ENCODE data around the gene RELL1.

Gene RELL1

GRCh38 chr4:37686373-37687193 is at the start of gene RELL1:
Gene RELL1 (minus strand): TSS chr4:37686376. CDS start chr4:37686287, 89 bp downstream.
- in situ Hi-C loops (cut with MboI; ENCODE audit: low sequenced_read_pairs) = no loop called here

- in situ Hi-C loops (cut with MboI; ENCODE audit: low sequenced_read_pairs) = no loop called here
Measured at GRCh38 chr4:37735578-37735977, 49.4 kb upstream of the RELL1 start.

GRCh38 chr4:37734989-37735388 is 48.8 kb upstream of the RELL1 start:
- in situ Hi-C loops (cut with MboI; ENCODE audit: low sequenced_read_pairs) = no loop called here

- in situ Hi-C loops (cut with MboI; ENCODE audit: low sequenced_read_pairs) = no loop called here
Measured at GRCh38 chr4:37733240-37733867, 47.2 kb upstream of the RELL1 start.

GRCh38 chr4:37732526-37733186 is 46.5 kb upstream of the RELL1 start:
- in situ Hi-C loops (cut with MboI; ENCODE audit: low sequenced_read_pairs) = no loop called here

- in situ Hi-C loops (cut with MboI; ENCODE audit: low sequenced_read_pairs) = no loop called here
Measured at GRCh38 chr4:37729649-37730004, 43.5 kb upstream of the RELL1 start.

- in situ Hi-C loops (cut with MboI; ENCODE audit: low sequenced_read_pairs) = no loop called here
Measured at GRCh38 chr4:37728064-37728463, 41.9 kb upstream of the RELL1 start.

- in situ Hi-C loops (cut with MboI; ENCODE audit: low sequenced_read_pairs) = no loop called here
Measured at GRCh38 chr4:37727635-37728034, 41.5 kb upstream of the RELL1 start.

GRCh38 chr4:37726666-37727065 is 40.5 kb upstream of the RELL1 start:
- in situ Hi-C loops (cut with MboI; ENCODE audit: low sequenced_read_pairs) = no loop called here

GRCh38 chr4:37725718-37726117 is 39.5 kb upstream of the RELL1 start:
- in situ Hi-C loops (cut with MboI; ENCODE audit: low sequenced_read_pairs) = no loop called here

GRCh38 chr4:37723067-37723466 is 36.9 kb upstream of the RELL1 start:
- in situ Hi-C loops (cut with MboI; ENCODE audit: low sequenced_read_pairs) = no loop called here

GRCh38 chr4:37721995-37722638 is 35.9 kb upstream of the RELL1 start:
- in situ Hi-C loops (cut with MboI; ENCODE audit: low sequenced_read_pairs) = no loop called here

GRCh38 chr4:37719021-37719420 is 32.8 kb upstream of the RELL1 start:
- in situ Hi-C loops (cut with MboI; ENCODE audit: low sequenced_read_pairs) = no loop called here

GRCh38 chr4:37717576-37717975 is 31.4 kb upstream of the RELL1 start:
- in situ Hi-C loops (cut with MboI; ENCODE audit: low sequenced_read_pairs) = no loop called here

GRCh38 chr4:37715889-37716402 is 29.8 kb upstream of the RELL1 start:
- in situ Hi-C loops (cut with MboI; ENCODE audit: low sequenced_read_pairs) = no loop called here

GRCh38 chr4:37710491-37710890 is 24.3 kb upstream of the RELL1 start:
- in situ Hi-C loops (cut with MboI; ENCODE audit: low sequenced_read_pairs) = no loop called here

- in situ Hi-C loops (cut with MboI; ENCODE audit: low sequenced_read_pairs) = no loop called here
Measured at GRCh38 chr4:37706032-37706431, 19.9 kb upstream of the RELL1 start.

- in situ Hi-C loops (cut with MboI; ENCODE audit: low sequenced_read_pairs) = no loop called here
Measured at GRCh38 chr4:37705571-37705970, 19.4 kb upstream of the RELL1 start.

GRCh38 chr4:37699868-37700481 is 13.8 kb upstream of the RELL1 start:
- in situ Hi-C loops (cut with MboI; ENCODE audit: low sequenced_read_pairs) = no loop called here

- in situ Hi-C loops (cut with MboI; ENCODE audit: low sequenced_read_pairs) = no loop called here
Measured at GRCh38 chr4:37697566-37697965, 11.4 kb upstream of the RELL1 start.

All from HL-60/S4 (cell line).